Lower leg skin (tissue), 4 donors: Measurements from ENCODE around the gene GLRA1. TPM values are rescaled to one million over a fixed set of nuclear protein-coding genes. Genes with fewer than 3 reads are reported as not detected.
"Not testable (repeated sequence)": the region's sequence is repeated elsewhere in the genome, so short reads cannot be mapped to it uniquely, and the experiment has no call there.

Experiments used
- DNase-seq, 2 donors: peaks; one replicate each; pipeline ENCODE4 v3.0.0-alpha.2; 2019; ENCODE audit warnings: low spot score in 2 of 2
- H3K4me3 ChIP-seq: fragments of 200-600 bp; sonication (generic); 2 replicates; pipeline ENCODE4 v1.5.1; 2017; ENCODE audit warnings: mild to moderate bottlenecking, low read depth; ENCODE audit not compliant: poor library complexity, severe bottlenecking
- POLR2A ChIP-seq, 2 donors: fragments of 450-650 bp; IDR thresholded peaks; one replicate each; pipeline ENCODE4 v1.6.1; 2016 to 2017; ENCODE audit warnings: antibody characterized with exemption in 2 of 2, mild to moderate bottlenecking in 1 of 2, moderate library complexity in 1 of 2
- WGBS, 2 donors: methylation state at CpG; one replicate each; pipeline ENCODE4 v1.1.5; 2018; 5-methylcytosine and 5-hydroxymethylcytosine counted together
- intact Hi-C: fragments of 100-400 bp; cut with DNase I; formaldehyde crosslinking; loops from one replicate; pipeline ENCODE4 v1.15.0; 2023; ENCODE audit warnings: low total_unique reads
- total RNA-seq, 4 donors: library from RNA; depleted of rRNA; stranded (reverse); fragments of >200 nt; gene quantifications; one replicate each; pipeline ENCODE4 v1.1.0, GENCODE V29; 2016
- TF ChIP-seq, protein P1 (sequence below), 3 donors: fragments of 450-650 bp; IDR thresholded peaks; one replicate each; pipeline ENCODE4 v1.5.1; 2016; ENCODE audit warnings: antibody characterized with exemption in 3 of 3, mild to moderate bottlenecking in 3 of 3, moderate library complexity in 2 of 3

Gene GLRA1
- total RNA-seq, 4 donors from 2014 or later = not detected

GRCh38 chr5:151786468-151786867 is 138.2 kb downstream of the GLRA1 start:
- TF ChIP-seq, protein P1, sequence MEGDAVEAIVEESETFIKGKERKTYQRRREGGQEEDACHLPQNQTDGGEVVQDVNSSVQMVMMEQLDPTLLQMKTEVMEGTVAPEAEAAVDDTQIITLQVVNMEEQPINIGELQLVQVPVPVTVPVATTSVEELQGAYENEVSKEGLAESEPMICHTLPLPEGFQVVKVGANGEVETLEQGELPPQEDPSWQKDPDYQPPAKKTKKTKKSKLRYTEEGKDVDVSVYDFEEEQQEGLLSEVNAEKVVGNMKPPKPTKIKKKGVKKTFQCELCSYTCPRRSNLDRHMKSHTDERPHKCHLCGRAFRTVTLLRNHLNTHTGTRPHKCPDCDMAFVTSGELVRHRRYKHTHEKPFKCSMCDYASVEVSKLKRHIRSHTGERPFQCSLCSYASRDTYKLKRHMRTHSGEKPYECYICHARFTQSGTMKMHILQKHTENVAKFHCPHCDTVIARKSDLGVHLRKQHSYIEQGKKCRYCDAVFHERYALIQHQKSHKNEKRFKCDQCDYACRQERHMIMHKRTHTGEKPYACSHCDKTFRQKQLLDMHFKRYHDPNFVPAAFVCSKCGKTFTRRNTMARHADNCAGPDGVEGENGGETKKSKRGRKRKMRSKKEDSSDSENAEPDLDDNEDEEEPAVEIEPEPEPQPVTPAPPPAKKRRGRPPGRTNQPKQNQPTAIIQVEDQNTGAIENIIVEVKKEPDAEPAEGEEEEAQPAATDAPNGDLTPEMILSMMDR (IDR thresholded peaks at IDR 0.05) = no peak
- TF ChIP-seq POLR2A (IDR thresholded peaks at IDR 0.05) = no peak
- intact Hi-C loops = no loop called here
- WGBS, 2 donors = 83 to 84% methylated on average over 4 of the region's 4 CpGs

DNA sequence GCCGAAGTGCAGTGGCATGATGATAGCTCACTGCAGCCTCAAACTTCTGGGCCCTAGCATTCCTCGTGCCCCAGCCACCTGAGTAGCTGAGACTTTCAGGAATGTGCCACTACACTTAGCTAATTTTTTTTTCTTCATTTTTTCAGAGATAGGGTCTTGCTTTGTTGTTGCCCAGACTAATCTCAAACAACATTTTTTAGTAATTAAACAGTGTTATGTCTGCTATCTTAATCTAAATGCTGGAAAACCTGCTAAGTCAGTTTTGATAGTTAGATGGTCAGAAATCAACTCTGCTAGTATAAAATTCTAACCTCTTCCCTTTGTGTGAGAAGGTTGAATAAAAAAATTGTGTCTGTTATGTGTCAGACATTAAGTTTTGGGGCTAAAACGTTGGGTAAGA is 140.5 kb downstream of the GLRA1 start:
- DNase-seq = no peak
- TF ChIP-seq POLR2A (IDR thresholded peaks at IDR 0.05) = no peak
- TF ChIP-seq, protein P1 (IDR thresholded peaks at IDR 0.05) = no peak
- intact Hi-C loops = no loop called here
- H3K4me3 ChIP-seq = no peak overlapping the region
- 71 to 75% methylated on average over 3 of the region's 3 CpGs for WGBS, 2 donors

More at GRCh38 chr5:151786468-151786867, 138.2 kb downstream of the GLRA1 start:
- no peak overlapping the region for H3K4me3 ChIP-seq
- no peak for DNase-seq

DNA sequence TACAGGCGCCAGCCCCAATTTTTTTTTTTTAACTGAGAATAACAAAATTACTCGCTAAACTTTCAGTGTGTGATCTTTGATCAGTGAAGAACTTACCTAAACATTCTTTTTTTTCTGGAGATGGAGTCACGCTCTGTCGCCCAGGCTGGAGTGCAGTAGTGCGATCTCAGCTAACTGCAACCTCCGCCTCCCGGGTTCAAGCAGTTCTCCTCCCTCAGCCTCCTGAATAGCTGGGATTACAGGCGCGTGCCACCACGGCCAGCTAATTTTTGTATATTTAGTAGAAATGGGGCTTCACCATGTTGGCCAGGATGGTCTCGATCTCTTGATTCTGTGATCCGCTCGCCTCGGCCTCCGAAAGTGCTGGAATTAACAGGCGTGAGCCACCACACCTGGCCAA is 141.0 kb downstream of the GLRA1 start:
- H3K4me3 ChIP-seq, DNase-seq, intact Hi-C loops: not testable (repeated sequence)
- 95 to 96% methylated on average over 16 of the region's 16 CpGs for WGBS, 2 donors

GRCh38 chr5:151781201-151781600 is 143.4 kb downstream of the GLRA1 start:
- DNase-seq = no peak
- H3K4me3 ChIP-seq = no peak overlapping the region
- intact Hi-C loops = no loop called here
- no peak for TF ChIP-seq POLR2A (IDR thresholded peaks at IDR 0.05)
- TF ChIP-seq, protein P1 (IDR thresholded peaks at IDR 0.05) = no peak
- 33 to 52% methylated on average over 1 of the region's 1 CpG for WGBS, 2 donors

DNA sequence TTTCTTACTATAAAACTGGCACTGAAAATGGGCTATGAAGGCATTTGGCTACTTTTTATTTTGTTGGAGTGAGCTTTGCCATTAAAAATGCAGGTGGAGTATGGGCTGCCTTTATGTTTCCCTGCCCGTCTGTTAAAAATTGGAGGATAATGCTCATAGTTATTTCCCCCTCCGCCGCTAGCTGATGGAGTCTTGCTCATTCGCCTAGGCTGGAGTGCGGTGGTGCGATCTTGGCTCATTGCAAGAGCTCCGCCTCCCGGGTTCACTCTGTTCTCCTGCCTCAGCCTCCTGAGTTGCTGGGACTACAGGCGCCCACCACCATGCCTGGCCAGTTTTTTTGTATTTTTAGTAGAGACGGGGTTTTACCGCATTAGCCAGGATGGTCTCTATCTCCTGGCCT is 144.3 kb downstream of the GLRA1 start:
- no peak for DNase-seq
- no peak overlapping the region for H3K4me3 ChIP-seq
- WGBS, 2 donors = 93 to 94% methylated on average over 11 of the region's 11 CpGs
- TF ChIP-seq, protein P1 (IDR thresholded peaks at IDR 0.05) = no peak
- TF ChIP-seq POLR2A (IDR thresholded peaks at IDR 0.05) = no peak
- intact Hi-C loops = no loop called here

DNA sequence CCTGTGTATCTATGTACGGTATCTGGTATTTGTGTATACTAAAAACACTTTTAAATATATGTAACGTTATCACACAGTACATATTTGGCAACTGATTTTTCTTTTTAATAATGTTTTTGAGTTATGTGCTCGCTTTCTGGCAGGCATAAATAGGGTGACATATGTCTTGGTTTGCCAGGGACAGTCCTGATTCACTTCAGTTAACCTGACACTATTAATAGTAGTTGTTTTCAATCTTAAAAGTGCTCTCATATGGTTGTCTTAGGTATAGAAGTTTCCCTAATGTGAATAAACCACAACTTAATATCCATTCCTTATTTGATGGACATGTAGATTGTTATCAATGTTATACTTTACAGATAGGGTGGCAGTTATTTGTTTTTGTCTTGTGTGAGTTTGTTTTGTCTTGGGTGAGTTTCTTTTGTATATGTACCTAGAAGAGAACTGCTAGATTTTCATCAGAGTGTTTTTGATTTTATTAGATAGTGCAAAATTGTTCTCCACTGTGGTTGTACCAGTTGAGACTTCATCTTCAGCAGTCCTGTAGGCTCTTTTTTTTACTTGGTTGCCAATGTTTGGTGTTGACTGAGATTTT is 145.0 kb downstream of the GLRA1 start:
- intact Hi-C loops = no loop called here
- WGBS, 2 donors = 69 to 70% methylated on average over 3 of the region's 3 CpGs
- no peak for DNase-seq
- no peak for TF ChIP-seq POLR2A (IDR thresholded peaks at IDR 0.05)
- TF ChIP-seq, protein P1 (IDR thresholded peaks at IDR 0.05) = no peak
- no peak overlapping the region for H3K4me3 ChIP-seq
